ENCODE data around the gene RAMACL.

GRCh38 chr6:166589337-166589731, 2.9 kb upstream of the RAMACL start:
- TF ChIP-seq POLR2A (IDR thresholded peaks at IDR 0.05) = no peak
- TF ChIP-seq CTCF (IDR thresholded peaks at IDR 0.05) = no peak
